ENCODE measurements around the gene FGFR3.
"Not testable (repeated sequence)": the region's sequence is repeated elsewhere in the genome, so short reads cannot be mapped to it uniquely, and the experiment has no call there.

FGFR3 gene

DNA sequence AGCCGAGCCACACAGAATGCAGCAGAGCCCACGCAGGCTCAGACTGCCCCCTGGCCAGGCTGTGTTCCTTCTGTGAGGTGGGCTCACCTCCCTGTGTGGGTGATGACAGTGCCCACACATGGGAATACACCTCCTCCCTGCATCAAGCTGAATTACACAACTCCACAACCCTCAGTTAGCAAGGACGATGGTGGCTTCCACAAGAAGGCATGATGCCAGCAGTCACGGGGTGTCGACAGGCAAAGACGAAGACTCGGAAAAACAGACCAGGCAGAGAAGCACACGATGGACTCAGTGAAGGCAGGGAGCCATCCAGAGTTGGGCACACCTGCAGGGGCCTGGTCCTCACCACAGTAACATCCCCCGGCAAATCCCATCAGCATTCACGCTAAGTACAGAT, 50.8 kb downstream of the FGFR3 start:
- DNase-seq, result no peak

DNA sequence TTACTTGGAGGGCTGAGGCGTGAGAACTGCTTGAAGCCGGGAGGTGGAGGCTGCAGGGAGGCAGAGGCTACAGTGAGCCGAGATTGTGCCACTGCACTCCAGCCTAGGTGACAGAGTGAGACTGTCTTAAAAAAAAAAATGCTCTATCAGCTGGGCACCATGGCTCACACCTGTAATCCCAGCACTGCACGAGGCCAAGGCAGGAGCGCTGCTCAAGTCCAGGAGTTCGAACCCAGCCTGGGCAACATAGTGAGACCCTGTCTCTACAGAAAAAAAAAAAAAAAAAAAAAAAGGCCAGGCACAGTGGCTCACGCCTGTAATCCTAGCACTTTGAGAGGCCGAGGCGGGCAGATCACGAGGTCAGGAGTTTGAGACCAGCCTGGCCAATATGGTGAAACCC, 51.5 kb downstream of the FGFR3 start:
- DNase-seq, result not testable (repeated sequence)

DNA sequence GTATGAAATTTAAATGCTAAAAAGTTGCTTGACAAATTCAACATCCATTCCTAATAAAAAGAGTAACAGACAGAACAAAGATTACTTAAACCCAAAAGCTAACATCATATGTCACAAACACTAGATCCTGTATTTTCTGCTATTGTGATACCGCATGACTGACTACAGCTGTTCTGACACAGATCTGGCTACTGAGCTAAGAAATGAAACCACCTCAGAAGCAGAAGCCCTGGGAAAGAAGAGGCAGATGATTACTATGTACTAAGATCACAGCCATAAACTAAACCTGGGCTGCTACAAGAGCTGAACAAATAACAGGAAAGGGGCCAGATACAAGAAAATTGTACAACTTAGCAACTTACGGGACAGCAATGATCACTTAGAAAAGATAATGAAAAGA, 53.5 kb downstream of the FGFR3 start:
- DNase-seq, result no peak

DNA sequence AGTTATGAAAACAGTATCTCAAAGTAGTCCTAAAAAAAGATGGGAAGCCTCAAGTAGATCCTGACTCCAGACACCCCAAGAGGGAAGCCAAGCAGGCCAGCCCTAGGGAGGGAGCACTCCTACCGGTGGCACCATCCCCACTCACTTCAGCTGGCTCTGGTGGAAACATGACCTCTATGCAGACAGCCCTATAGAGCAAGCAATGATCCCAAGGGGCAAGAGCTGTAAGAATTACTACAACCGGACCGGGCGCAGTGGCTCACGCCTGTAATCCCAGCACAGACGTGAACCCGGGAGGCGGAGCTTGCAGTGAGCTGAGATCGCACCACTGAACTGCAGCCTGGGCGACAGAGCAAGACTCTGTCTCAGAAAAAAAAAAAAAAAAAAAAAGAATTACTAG, 57.2 kb downstream of the FGFR3 start:
- DNase-seq, result no peak

DNA sequence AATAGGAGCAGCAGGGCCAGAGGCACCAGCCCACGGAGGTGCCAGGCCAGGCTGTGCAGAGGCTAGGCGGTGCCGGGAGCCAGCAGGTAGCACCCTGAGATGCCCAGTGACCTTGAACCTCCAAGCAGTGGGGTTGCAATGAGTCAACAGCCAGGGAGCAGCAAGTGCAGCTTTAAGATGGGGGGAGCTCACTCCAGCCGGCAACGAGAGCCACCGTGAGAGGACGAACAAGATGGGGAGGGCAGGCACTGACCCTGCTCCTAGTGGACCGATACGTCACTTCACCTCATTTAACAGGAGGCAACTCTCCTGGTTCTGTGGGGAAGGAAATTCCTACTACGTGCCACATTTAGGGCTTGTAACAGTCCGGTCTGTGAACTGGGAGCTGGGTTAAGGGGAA, 58.1 kb downstream of the FGFR3 start:
- DNase-seq, result no peak

DNA sequence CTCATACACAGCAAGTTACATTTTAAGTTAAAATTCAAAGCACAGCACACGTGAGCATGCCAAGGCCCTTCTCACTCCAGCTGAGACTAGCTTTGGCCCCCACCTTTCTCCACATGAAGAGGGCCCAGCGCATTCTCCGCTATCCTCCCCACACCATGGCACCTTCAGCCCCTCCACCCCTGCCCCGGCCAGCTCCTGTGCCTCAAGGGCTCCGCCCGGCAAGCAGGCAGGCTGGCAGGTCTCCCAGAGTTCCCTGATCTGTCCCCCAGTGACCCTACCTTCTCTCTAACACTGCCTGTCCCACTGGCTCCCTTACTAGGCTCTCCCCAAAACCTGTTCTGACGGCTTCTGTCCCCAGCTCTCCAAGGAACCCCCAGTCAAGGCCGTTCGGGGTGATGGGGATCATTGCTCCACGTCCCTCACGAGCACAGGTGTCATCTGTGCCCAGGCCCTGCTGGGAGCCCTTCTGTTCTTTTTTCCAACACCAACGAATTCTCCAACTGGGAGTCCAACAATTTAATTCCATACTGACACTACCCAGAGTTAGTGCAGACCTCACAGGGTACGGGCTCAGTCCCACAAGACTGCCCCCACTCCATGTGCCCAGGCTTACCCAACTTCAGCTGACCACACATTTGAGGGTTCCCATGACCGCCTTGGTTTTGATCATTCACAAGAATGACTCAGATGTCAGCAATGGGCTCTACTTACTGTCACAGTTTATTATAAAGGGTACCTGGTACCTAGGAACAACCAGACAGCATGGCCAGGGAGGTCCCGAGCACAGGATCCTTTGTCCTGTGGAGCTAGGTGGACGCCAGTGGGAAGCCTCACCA, 58.7 kb downstream of the FGFR3 start:
- no peak for DNase-seq

DNA sequence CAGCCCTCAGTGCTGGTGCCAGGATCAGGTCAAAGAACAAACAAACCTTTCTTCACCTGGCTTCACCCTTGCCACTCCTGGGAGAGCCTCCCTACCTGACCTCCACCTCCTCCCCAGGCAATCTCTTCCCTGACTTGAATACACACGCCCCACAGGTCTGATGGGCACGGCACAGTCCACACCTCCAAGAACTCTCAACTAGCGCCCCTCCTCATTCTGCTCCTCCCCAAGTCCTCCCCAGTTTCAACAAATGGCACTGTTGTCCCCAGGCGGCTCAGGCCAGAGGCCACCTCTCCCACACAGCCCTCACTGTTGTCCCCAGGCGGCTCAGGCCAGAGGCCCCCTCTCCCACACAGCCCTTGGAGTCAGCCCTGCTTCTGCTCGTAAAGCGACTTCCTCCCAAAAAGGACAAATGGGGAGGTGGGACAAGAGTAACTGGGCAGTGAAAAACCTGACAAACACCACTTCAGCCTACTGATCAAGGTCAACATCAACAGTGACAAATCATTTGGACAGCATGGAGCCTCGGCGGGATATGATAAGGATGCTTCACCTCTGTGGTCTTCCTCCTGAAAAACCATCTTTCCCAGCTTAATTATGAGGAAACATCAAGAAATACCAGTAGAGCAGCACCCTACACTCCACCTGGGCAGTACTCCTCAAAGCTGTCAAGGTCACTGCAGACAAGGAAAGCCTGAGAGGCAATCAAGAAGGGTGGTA, 60.0 kb downstream of the FGFR3 start:
- no peak for DNase-seq

DNA sequence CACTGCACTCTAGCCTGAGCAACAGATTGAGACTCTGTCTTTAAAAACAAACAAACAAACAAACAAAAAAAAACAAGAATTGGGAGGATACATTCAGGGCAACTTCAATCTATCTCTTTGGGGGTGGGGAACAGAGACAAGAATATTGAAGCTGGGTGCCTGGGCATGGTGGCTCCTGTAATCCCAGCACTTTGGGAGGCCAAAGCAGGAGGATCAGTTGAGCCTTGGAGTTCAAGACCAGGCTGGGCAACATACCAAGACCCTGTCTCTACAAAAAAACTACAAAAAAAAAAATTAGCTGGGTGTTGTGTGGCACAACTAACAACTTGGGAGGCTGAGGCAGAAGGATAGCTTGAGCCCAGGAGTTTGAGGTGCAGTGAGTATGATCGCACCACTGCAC, 61.7 kb downstream of the FGFR3 start:
- no peak for DNase-seq

DNA sequence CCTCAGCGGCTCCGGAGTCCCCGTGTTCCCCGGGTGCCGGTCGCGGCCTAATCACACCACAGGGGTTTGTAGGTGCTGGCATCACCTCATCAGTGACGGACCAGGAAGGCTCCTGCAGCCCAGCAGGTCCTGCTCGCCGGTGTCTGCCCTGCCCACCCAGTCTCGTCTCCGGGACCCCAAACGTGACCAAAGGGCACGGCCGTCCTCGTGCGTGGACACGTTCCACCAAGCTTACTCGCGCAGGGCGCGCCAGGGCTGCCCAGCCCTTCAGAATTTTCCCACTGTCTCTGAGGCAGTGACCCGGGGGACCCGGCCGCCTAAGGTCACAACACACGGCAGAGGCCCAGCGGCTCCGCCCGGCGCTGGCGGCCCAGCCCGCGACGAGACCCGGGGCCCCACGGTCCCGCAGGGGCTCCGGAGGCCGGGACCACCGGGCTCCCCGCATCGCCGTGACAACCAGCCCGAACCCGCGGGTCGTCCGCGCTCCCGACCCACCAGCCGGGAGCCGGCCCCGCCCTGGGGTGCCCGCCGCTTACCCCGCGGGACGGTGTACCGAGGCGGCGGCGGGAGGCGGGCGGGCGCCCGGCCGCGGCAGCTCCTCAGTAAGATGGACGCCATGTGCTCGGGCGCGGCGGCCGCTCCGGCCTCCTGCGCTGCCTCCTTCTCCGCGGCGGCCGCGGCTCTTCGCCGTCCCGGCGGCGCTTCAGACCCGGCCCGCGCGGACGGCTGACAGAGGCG, 62.4 kb downstream of the FGFR3 start:
- no peak for DNase-seq

DNA sequence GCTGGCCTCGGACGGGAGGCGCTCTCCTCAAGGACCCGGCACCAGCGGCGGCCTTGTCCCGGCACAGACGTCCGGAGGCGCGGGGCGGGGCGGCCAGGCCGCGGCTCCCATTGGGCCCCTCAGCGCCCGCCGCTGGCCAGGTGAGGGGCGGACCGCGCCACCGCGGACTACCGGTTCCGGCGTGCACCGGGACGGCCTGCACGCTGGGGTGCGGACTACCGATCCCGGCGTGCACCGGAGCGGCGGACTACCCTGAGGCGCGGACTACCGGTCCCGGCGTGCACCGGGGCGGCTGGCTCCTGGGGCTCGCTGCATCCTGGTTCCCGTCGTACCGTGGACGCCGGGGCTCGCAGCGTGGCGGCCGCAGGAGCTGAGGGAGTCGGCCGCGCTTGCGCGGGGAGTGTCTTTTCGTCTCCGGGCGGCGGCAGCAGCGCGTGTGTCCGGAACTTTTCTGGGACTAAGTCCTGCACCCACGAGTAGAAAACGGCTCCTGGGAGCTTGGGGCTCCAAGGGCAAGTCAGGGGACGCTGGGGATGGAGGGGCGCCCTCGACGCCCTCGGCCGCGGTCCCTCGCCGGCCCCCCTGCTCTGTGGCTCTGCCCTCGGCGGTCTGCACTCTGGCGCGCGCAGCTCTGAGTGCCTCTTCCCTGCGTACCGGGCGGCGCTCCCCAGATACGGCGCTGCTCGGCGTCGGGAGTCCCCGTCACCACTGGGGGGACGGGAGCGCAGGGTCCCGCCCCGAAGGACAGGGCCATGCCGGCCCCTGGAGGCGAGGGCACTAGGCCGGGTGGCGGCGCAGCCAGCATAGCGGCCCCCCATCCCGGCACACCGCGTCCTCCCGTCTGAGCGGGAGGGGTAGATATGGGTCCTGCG, 63.2 kb downstream of the FGFR3 start, which contains the start of gene LETM1:
Gene LETM1 (minus strand): TSS at position 86 of the 872 bp plus-strand sequence. CDS start 206 bp downstream, outside the sequence.
- DNase-seq, result peak; percentile 93

DNA sequence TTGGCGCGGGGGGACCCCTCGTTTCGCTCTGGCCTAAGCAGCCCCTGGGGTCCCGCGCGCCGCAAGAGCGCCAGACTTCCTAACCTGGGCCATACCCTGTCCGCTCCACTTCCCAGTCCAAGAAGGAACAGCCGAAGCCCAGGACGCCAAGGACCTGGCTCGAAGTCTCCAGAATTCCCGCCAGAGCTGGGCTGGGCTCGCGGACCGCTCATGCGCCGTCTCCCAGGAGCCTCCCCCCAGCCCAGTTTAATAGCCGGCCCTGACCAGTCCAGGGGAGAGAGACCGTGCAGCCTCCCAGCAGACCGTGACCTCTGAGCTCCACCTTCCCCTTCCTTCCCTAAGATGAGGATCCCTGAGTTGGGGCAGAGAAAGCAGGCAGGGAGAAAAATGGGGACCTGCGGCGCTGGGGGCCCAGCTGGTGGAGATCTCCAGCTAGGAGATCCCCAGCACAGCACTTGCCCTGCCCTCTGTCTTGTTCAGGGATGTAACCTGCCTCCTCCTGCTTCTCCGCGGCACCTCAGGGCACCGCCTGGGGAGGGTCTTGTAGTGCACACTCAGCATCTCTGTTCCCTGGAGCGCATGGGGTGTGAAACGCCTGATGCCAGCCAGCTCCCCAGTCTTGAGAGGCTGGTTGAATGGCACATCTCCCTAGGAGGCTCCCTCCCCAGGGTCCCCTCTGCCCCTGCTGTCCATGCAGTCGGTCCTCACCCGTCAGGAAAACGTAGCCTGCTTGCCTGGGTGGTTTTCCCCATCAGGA, 64.0 kb downstream of the FGFR3 start:
- DNase-seq, result no peak

DNA sequence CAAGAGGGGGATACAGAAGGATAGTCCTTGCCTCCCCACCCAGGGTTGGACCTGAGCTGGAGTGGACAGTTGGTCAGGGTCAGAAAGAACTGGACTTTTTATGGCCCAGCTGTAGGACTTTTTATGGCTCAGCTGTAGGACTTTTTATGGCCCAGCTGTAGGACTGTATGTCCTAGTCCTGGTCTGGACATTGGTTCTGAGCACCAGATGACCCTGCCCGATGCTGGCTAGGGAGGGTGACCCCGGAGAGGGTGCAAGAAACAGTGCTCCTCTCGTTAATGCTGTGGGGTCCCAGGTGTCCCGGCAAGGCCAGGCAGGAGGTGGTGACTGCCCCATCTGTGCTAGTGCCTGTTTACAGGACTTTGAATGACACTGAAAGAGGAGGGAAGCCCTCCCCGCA, 64.8 kb downstream of the FGFR3 start:
- DNase-seq, result no peak

Data from HCEC 1CT (cell line).